ENCODE measurements around the gene YIF1B.

GRCh38 chr19:38326591-38326990 lies 10.8 kb upstream of the YIF1B start:
- TF ChIP-seq MXI1 (IDR thresholded peaks at IDR 0.05; ENCODE audit: borderline replicate concordance, low read depth, low read length) (no peak), BHLHE40 (IDR thresholded peaks at IDR 0.05; ENCODE audit: low read depth, low read length) (no peak), POLR2A (IDR thresholded peaks at IDR 0.05; ENCODE audit: low read depth, low read length) (no peak), RAD21 (IDR thresholded peaks at IDR 0.05; ENCODE audit: low read length) (no peak), USF2 (IDR thresholded peaks at IDR 0.05; ENCODE audit: low read depth, low read length) (no peak), ELK1 (IDR thresholded peaks at IDR 0.05; ENCODE audit: borderline replicate concordance, low read depth, low read length) (no peak), FOS (IDR thresholded peaks at IDR 0.05; ENCODE audit: low read depth, low read length) (no peak), RFX5 (IDR thresholded peaks at IDR 0.05; ENCODE audit: low read depth, low read length) (no peak), SMC3 (IDR thresholded peaks at IDR 0.05; ENCODE audit: low read depth, low read length) (no peak), CEBPB (IDR thresholded peaks at IDR 0.05; ENCODE audit: low read depth, low read length) (no peak), RCOR1 (IDR thresholded peaks at IDR 0.05; ENCODE audit: insufficient replicate concordance, low read length) (no peak)
- TF ChIP-seq, protein P1, sequence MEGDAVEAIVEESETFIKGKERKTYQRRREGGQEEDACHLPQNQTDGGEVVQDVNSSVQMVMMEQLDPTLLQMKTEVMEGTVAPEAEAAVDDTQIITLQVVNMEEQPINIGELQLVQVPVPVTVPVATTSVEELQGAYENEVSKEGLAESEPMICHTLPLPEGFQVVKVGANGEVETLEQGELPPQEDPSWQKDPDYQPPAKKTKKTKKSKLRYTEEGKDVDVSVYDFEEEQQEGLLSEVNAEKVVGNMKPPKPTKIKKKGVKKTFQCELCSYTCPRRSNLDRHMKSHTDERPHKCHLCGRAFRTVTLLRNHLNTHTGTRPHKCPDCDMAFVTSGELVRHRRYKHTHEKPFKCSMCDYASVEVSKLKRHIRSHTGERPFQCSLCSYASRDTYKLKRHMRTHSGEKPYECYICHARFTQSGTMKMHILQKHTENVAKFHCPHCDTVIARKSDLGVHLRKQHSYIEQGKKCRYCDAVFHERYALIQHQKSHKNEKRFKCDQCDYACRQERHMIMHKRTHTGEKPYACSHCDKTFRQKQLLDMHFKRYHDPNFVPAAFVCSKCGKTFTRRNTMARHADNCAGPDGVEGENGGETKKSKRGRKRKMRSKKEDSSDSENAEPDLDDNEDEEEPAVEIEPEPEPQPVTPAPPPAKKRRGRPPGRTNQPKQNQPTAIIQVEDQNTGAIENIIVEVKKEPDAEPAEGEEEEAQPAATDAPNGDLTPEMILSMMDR (conservative IDR thresholded peaks at IDR 0.05; ENCODE audit: low read depth, low read length): no peak
